ENCODE results near the gene SLC1A2. TPM values are rescaled to one million over a fixed set of nuclear protein-coding genes. Genes with fewer than 3 reads are reported as not detected.
A peak's percentile ranks its signal among the peaks of the same experiment; 100 is the strongest.

The SLC1A2 gene
- total RNA-seq, 6 experiments from 2014 or later = 1.7 to 2.4 (median 2.1) TPM

GRCh38 chr11:35321532-35322317 is 97.6 kb downstream of the SLC1A2 start:
- no peak for TF ChIP-seq CTCF (IDR thresholded peaks at IDR 0.05)
- Mint-ChIP-seq H3K9me3 (peaks cover 4% of the 10 kb centered on the region; the same call in 1 of the 2 replicates), H3K27ac (peak overlapping the region; percentile 89), H3K4me1 (ENCODE audit: low read depth) (peaks cover 77% of the 10 kb centered on the region), H3K36me3 (ENCODE audit: low read depth) (peaks cover 5% of the 10 kb centered on the region; the same call in 1 of the 2 replicates), H3K27me3 (ENCODE audit: insufficient read depth) (0 out of 2 replicates have a peak, but pooled peaks cover 8% of the 10 kb centered on the region), H3K4me3 (peak overlapping the region; percentile 25; the same call in 1 of the 2 replicates)
- DNase-seq = peak; percentile 80

GRCh38 chr11:35321111-35321510 is 98.2 kb downstream of the SLC1A2 start:
- no peak overlapping the region for H3K4me3 Mint-ChIP-seq
- peaks cover 76% of the 10 kb centered on the region for H3K4me1 Mint-ChIP-seq (ENCODE audit: low read depth)
- no peak for DNase-seq
- peak overlapping the region; percentile 89 for H3K27ac Mint-ChIP-seq
- H3K9me3 Mint-ChIP-seq = peaks cover 4% of the 10 kb centered on the region; the same call in 1 of the 2 replicates
- 0 out of 2 replicates have a peak, but pooled peaks cover 8% of the 10 kb centered on the region for H3K27me3 Mint-ChIP-seq (ENCODE audit: insufficient read depth)
- H3K36me3 Mint-ChIP-seq (ENCODE audit: low read depth) = peaks cover 5% of the 10 kb centered on the region; the same call in 1 of the 2 replicates
- no peak for TF ChIP-seq CTCF (IDR thresholded peaks at IDR 0.05)

- H3K27ac Mint-ChIP-seq = peak overlapping the region; percentile 52; the same call in 1 of the 2 replicates
- DNase-seq = peak; percentile 35
- H3K4me1 Mint-ChIP-seq (ENCODE audit: low read depth) = peaks cover 72% of the 10 kb centered on the region
- H3K4me3 Mint-ChIP-seq = no peak overlapping the region
- H3K27me3 Mint-ChIP-seq (ENCODE audit: insufficient read depth) = peaks cover 8% of the 10 kb centered on the region; the same call in 1 of the 2 replicates
- TF ChIP-seq CTCF (IDR thresholded peaks at IDR 0.05) = no peak
- peaks cover 6% of the 10 kb centered on the region; the same call in 1 of the 2 replicates for H3K36me3 Mint-ChIP-seq (ENCODE audit: low read depth)
- no peaks in the 10 kb centered on the region for H3K9me3 Mint-ChIP-seq
Measured at GRCh38 chr11:35318977-35319925, 100.1 kb downstream of the SLC1A2 start.

GRCh38 chr11:35318309-35318708 is 101.0 kb downstream of the SLC1A2 start:
- Mint-ChIP-seq H3K36me3 (ENCODE audit: low read depth) (peaks cover 6% of the 10 kb centered on the region; the same call in 1 of the 2 replicates), H3K9me3 (no peaks in the 10 kb centered on the region), H3K4me3 (no peak overlapping the region), H3K4me1 (ENCODE audit: low read depth) (peaks cover 63% of the 10 kb centered on the region), H3K27me3 (ENCODE audit: insufficient read depth) (peaks cover 8% of the 10 kb centered on the region; the same call in 1 of the 2 replicates), H3K27ac (no peak overlapping the region)
- no peak for DNase-seq
- no peak for TF ChIP-seq CTCF (IDR thresholded peaks at IDR 0.05)

GRCh38 chr11:35317253-35317652 is 102.1 kb downstream of the SLC1A2 start:
- Mint-ChIP-seq H3K36me3 (ENCODE audit: low read depth) (peaks cover 6% of the 10 kb centered on the region; the same call in 1 of the 2 replicates), H3K4me3 (no peak overlapping the region), H3K27me3 (ENCODE audit: insufficient read depth) (peaks cover 8% of the 10 kb centered on the region; the same call in 1 of the 2 replicates), H3K4me1 (ENCODE audit: low read depth) (peaks cover 52% of the 10 kb centered on the region), H3K9me3 (no peaks in the 10 kb centered on the region), H3K27ac (no peak overlapping the region)
- TF ChIP-seq CTCF (IDR thresholded peaks at IDR 0.05) = no peak
- DNase-seq = no peak

Measured in HFFc6 (cell line).